ENCODE results near the gene ASMTL.
A peak's percentile ranks its signal among the peaks of the same experiment; 100 is the strongest.
"Not testable (repeated sequence)": the region's sequence is repeated elsewhere in the genome, so short reads cannot be mapped to it uniquely, and the experiment has no call there.

ASMTL gene

GRCh38 chrX:1482530-1482928 is 29.8 kb upstream of the ASMTL start:
- intact Hi-C loops (cut with DNase I); DNase-seq: not testable (repeated sequence)

- DNase-seq: peak in 3 of 10 donors; percentile 30 to 86 (median 36)
- intact Hi-C loops (cut with DNase I): no loop called here
Observed at GRCh38 chrX:1481636-1482529, 29.2 kb upstream of the ASMTL start.

GRCh38 chrX:1480082-1480785 is 27.5 kb upstream of the ASMTL start:
- no peak for DNase-seq
- intact Hi-C loops (cut with DNase I): no loop called here

GRCh38 chrX:1477801-1478458 is 25.2 kb upstream of the ASMTL start:
- no peak for DNase-seq
- intact Hi-C loops (cut with DNase I): no loop called here

- DNase-seq: no peak
- intact Hi-C loops (cut with DNase I): no loop called here
Observed at GRCh38 chrX:1477229-1477628, 24.5 kb upstream of the ASMTL start.

DNA sequence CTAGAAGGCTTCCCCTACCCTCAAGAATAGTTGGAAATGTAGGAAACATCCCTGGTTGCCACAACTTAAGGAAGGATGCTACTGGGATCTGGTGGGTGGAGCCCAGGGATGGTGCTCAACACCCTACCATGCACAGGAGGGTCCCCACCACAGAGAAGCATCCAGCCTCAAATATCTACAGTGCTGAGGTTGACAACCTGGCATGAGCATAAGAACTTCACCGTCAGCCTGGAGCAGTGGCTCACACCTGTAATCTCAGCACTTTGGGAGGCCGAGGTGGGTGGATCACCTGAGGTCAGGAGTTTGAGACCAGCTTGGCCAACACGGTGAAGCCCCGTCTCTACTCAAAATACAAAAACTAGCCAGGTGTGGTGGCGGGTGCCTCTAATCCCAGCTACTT is 24.0 kb upstream of the ASMTL start:
- no peak for DNase-seq
- intact Hi-C loops (cut with DNase I): no loop called here

DNA sequence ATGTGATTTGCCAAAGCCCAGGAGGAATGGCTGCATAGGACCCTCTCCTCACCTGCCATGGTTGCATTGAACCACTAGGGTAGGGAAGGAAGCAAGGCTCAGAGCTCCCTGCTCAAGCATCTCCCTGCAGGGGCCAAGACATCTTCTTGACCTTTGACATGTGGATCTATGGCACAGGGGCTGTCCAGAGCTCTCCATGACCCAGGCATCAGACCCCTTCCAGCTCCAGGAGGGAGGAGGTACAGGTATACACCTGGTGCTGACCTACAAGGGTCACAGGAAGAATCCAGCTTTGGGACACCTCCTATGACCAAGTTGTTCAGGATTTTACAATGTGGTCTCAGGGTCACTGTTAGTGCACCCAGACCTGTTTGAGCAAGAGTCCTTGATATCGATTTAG is 23.2 kb upstream of the ASMTL start:
- intact Hi-C loops (cut with DNase I): no loop called here
- no peak for DNase-seq

- DNase-seq: no peak
- intact Hi-C loops (cut with DNase I): no loop called here
Observed at GRCh38 chrX:1475481-1475880, 22.8 kb upstream of the ASMTL start.

DNA sequence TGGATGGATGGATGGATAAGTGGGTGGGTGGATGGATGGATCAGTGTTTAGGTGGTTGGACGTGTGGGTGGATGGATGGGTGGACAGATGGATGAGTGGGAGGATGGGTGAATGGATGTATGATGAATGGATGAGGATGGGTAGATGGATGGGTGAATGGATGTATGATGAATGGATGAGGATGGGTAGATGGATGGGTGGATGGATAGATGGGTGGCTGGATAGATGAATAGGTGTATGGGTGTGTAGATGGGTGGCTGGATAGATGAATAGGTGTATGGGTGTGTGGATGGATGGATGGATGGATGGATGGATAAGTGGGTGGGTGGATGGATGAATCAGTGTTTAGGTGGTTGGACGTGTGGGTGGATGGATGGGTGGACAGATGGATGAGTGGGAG is 21.9 kb upstream of the ASMTL start:
- intact Hi-C loops (cut with DNase I): not testable (repeated sequence)

GRCh38 chrX:1472975-1473374 is 20.3 kb upstream of the ASMTL start:
- intact Hi-C loops (cut with DNase I): no loop called here
- no peak for DNase-seq

More for the DNA sequence above, 21.9 kb upstream of the ASMTL start:
- DNase-seq: not testable (repeated sequence)

GRCh38 chrX:1468250-1468772 is 15.6 kb upstream of the ASMTL start:
- intact Hi-C loops (cut with DNase I): no loop called here

GRCh38 chrX:1466971-1467561 is 14.4 kb upstream of the ASMTL start:
- DNase-seq: no peak
- intact Hi-C loops (cut with DNase I): no loop called here

More at GRCh38 chrX:1468250-1468772, 15.6 kb upstream of the ASMTL start:
- DNase-seq: peak in 1 of 10 donors; percentile 37

DNA sequence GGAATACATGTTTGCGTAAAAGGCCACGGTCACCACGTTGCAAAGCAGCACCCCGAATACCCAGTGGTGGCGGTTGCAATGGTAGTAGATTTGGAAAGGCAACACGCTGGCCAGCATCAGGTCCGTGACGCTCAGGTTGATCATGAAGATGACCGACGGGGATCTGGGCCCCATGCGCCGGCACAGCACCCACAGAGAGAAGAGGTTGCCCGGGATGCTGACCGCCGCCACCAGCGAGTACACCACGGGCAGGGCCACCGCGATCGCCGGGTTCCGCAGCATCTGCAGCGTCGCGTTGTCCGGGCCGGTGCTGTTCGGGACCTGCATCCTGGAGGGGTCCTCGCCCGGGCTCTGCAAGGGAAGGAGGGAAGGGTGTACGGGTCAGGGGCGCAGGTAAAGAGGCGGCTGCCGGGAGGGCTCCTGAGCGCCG is 13.5 kb upstream of the ASMTL start:
- intact Hi-C loops (cut with DNase I): no loop called here
- no peak for DNase-seq

- no peak for DNase-seq
- intact Hi-C loops (cut with DNase I): no loop called here
Observed at GRCh38 chrX:1465286-1466231, 12.8 kb upstream of the ASMTL start.

GRCh38 chrX:1464971-1465285 is 12.2 kb upstream of the ASMTL start:
- DNase-seq: no peak
- intact Hi-C loops (cut with DNase I): no loop called here

GRCh38 chrX:1464041-1464970 is 11.6 kb upstream of the ASMTL start:
- DNase-seq: peak in 1 of 10 donors; percentile 54

DNA sequence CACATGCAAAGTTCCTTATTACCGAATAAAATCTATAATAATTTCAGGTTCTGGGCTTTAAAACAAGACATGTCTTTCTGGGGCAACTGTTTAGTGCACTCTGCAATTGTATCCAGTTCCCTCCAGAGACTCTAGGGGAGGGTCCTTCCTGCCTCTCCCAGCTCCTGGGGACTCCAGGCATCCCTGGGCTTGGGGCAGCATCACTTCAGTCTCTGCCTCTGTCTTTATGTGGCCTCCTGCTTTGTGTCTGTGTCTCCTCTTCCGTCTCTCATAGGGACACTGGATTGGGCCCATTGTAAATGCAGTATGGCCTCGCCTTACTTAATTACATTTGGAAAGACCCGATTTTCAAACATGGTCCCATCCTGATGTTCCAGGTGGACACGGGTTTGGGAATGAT is 10.9 kb upstream of the ASMTL start:
- DNase-seq: no peak
- intact Hi-C loops (cut with DNase I): no loop called here

More at GRCh38 chrX:1464041-1464970, 11.6 kb upstream of the ASMTL start:
- intact Hi-C loops (cut with DNase I): no loop called here

- DNase-seq: peak in 1 of 10 donors; percentile 40
- intact Hi-C loops (cut with DNase I): no loop called here
Observed at GRCh38 chrX:1462596-1463251, 10.0 kb upstream of the ASMTL start.
